ENCODE data around the gene SPOCK2. TPM values are rescaled to one million over a fixed set of nuclear protein-coding genes. Genes with fewer than 3 reads are reported as not detected.

The SPOCK2 gene
- total RNA-seq, 4 donors from 2014 or later, result 4.6 to 12.1 (median 7.8) TPM

GRCh38 chr10:72098836-72099599 is 10.7 kb upstream of the SPOCK2 start:
- Histone ChIP-seq H3K36me3 (peaks cover 17 to 61% (median 34%) of the 10 kb centered on the region in 4 donors), H3K4me3 (no peak overlapping the region), H3K4me1 (no peaks in the 10 kb centered on the region), H3K9me3 (no peaks in the 10 kb centered on the region), H3K27ac (replicated peaks in 1 of 4) (no peak overlapping the region), H3K27me3 (no peaks in the 10 kb centered on the region)
- 96% methylated on average over 6 of the region's 6 CpGs for WGBS
- TF ChIP-seq POLR2AphosphoS5 (IDR thresholded peaks at IDR 0.05) (no peak), EP300 (IDR thresholded peaks at IDR 0.05) (no peak), POLR2A (IDR thresholded peaks at IDR 0.05; ENCODE audit: low read depth) (no peak)
- TF ChIP-seq, protein P1, sequence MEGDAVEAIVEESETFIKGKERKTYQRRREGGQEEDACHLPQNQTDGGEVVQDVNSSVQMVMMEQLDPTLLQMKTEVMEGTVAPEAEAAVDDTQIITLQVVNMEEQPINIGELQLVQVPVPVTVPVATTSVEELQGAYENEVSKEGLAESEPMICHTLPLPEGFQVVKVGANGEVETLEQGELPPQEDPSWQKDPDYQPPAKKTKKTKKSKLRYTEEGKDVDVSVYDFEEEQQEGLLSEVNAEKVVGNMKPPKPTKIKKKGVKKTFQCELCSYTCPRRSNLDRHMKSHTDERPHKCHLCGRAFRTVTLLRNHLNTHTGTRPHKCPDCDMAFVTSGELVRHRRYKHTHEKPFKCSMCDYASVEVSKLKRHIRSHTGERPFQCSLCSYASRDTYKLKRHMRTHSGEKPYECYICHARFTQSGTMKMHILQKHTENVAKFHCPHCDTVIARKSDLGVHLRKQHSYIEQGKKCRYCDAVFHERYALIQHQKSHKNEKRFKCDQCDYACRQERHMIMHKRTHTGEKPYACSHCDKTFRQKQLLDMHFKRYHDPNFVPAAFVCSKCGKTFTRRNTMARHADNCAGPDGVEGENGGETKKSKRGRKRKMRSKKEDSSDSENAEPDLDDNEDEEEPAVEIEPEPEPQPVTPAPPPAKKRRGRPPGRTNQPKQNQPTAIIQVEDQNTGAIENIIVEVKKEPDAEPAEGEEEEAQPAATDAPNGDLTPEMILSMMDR (IDR thresholded peaks at IDR 0.05), result no peak
- peak; percentile 50 for DNase-seq (ENCODE audit: extremely low spot score)
- intact Hi-C loops (cut with DNase I), result no loop called here

- DNase-seq (ENCODE audit: extremely low spot score), result peak; percentile 78
- TF ChIP-seq POLR2A (IDR thresholded peaks at IDR 0.05; ENCODE audit: low read depth) (no peak), EP300 (IDR thresholded peaks at IDR 0.05) (no peak), POLR2AphosphoS5 (IDR thresholded peaks at IDR 0.05) (no peak)
- TF ChIP-seq, protein P1 (IDR thresholded peaks at IDR 0.05), result no peak
- Histone ChIP-seq H3K9me3 (no peaks in the 10 kb centered on the region), H3K27me3 (no peaks in the 10 kb centered on the region), H3K36me3 (peaks cover 17 to 61% (median 34%) of the 10 kb centered on the region in 4 donors), H3K4me3 (no peak overlapping the region), H3K27ac (replicated peaks in 1 of 4) (no peak overlapping the region), H3K4me1 (no peaks in the 10 kb centered on the region)
- WGBS, result 85% methylated on average over 3 of the region's 3 CpGs
- intact Hi-C loops (cut with DNase I), result no loop called here
Observed at GRCh38 chr10:72098301-72098835, 10.0 kb upstream of the SPOCK2 start.

- Histone ChIP-seq H3K36me3 (peaks cover 18 to 64% (median 32%) of the 10 kb centered on the region in 4 donors), H3K27me3 (no peaks in the 10 kb centered on the region), H3K27ac (replicated peaks in 1 of 4) (no peak overlapping the region), H3K4me1 (no peaks in the 10 kb centered on the region), H3K9me3 (no peaks in the 10 kb centered on the region), H3K4me3 (no peak overlapping the region)
- WGBS, result 87% methylated on average over 9 of the region's 9 CpGs
- TF ChIP-seq EP300 (IDR thresholded peaks at IDR 0.05), result no peak
- DNase-seq (ENCODE audit: extremely low spot score), result peak; percentile 45
- intact Hi-C loops (cut with DNase I), result no loop called here
Observed at GRCh38 chr10:72097448-72098300, 9.3 kb upstream of the SPOCK2 start.

DNA sequence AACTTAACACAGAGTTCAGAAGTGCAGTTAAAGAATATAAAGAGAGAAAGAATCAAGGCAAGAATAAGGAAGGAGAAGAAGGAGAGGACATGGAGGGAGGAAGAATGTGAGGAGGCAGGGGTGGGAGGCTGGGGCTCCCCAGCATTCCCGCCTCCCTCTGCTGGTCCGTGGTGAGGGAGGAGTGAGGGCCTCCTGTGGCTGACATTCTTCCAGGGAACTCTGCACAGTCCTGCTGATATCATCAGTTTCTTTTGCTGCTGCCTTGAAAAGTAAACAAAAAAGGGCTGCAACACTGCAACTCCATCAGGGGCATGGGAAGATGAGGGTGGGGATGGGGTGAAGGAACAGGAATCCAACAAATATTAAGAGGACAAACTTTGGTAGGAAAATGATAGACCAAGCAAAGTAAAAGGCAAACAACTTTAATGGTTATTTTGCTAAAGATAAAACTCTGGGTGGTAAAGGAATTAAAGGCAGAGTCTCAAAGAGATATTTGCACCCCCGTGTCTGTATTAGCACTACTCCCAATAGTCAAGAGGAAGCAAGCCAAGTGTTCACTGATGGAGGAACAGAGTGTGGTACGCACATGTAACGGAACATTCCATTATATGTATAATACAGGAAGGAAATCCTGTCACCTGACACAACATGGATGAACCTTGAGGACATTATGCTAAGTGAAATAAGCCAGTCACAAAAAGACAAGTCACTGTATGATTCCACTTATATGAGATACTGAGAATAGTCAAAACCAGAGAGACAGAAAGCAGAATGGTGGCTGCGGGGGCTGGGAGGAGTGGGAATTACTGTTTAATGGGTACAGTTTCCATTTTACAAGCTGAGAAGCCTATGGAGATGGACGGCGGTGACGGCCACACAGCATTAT is 8.0 kb upstream of the SPOCK2 start:
- peak; percentile 74 for DNase-seq (ENCODE audit: extremely low spot score)
- TF ChIP-seq EP300 (IDR thresholded peaks at IDR 0.05), result no peak
- TF ChIP-seq POLR2A (IDR thresholded peaks at IDR 0.05; ENCODE audit: low read depth), result no peak
- TF ChIP-seq, protein P1 (IDR thresholded peaks at IDR 0.05), result no peak
- TF ChIP-seq POLR2AphosphoS5 (IDR thresholded peaks at IDR 0.05), result no peak
- intact Hi-C loops (cut with DNase I), result no loop called here
- H3K4me1 ChIP-seq, result no peaks in the 10 kb centered on the region
- no peak overlapping the region for H3K4me3 ChIP-seq
- no peaks in the 10 kb centered on the region for H3K9me3 ChIP-seq
- H3K36me3 ChIP-seq, result peaks cover 17 to 57% (median 20%) of the 10 kb centered on the region in 4 donors
- no peak overlapping the region for H3K27ac ChIP-seq (replicated peaks in 1 of 4)
- WGBS, result 84% methylated on average over 9 of the region's 9 CpGs
- H3K27me3 ChIP-seq, result no peaks in the 10 kb centered on the region

Measured in esophagus muscularis mucosa (tissue), 4 donors.